Heart left ventricle (tissue), 13 donors: ENCODE results near the gene LAMP5.

ENCODE experiments used
- CTCF ChIP-seq, 12 donors: fragments of 200-600 bp; sonication (generic) in 4 of 12; IDR thresholded peaks; one replicate each; pipeline versions ENCODE4 v1.5.0 to v1.8.0; 2018 to 2022; ENCODE audit warnings: antibody characterized with exemption in 12 of 12, mild to moderate bottlenecking in 5 of 12
- POLR2A ChIP-seq, 2 donors: fragments of 450-650 bp; IDR thresholded peaks; one replicate each; pipeline ENCODE4 v1.6.1; 2017; ENCODE audit warnings: antibody characterized with exemption in 2 of 2, mild to moderate bottlenecking in 2 of 2, moderate library complexity in 2 of 2
- donor health status: ischemic (EF 13 %, LVEDD 7.1; RV severe dilation, severe dysfunction).
- donor health status: DM: no; HTN: yes; CAD: no.
- donor health status: DM: no; HTN: no; CAD: no.
- donor health status: ischemic (EF 25% LVEDD 6.9; RV normal size, moderate dysfunction).
- donor health status: ischemic (EF 25% LVEDD 5.7; RV mildly dilated, moderate dysfunction).
- donor health status: ischemic (EF 35%, LVEDD 5.7; RV mildly dilated, moderate dysfunction).
- donor health status: nonischemic (EF 11% LVEDD 7.7; RV severe dilation, severe dysfunction).
- donor health status: DM: yes; HTN: yes; CAD: no.
- donor health status: PGD.
- donor health status: ischemic (EF 29% LVEDD 5.4; RV normal size, mild dysfunction).
- donor health status: nonischemic (EF 23%, LVEDD 6.1; RV moderate dilation, normal function).

- no peak for TF ChIP-seq CTCF (IDR thresholded peaks at IDR 0.05)
- no peak for TF ChIP-seq POLR2A (IDR thresholded peaks at IDR 0.05)
Measured at GRCh38 chr20:9574776-9575175, 60.4 kb downstream of the LAMP5 start.
